CD4-positive, CD25-positive, alpha-beta regulatory T cell (primary cell): ENCODE measurements around the gene CCR6. TPM values are rescaled to one million over a fixed set of nuclear protein-coding genes. Genes with fewer than 3 reads are reported as not detected.
A peak's percentile ranks its signal among the peaks of the same experiment; 100 is the strongest.

Experiments
- ATAC-seq, 2 donors: fragments of 150-1000 bp; cut with Tn5 transposase; one replicate each; pipeline ENCODE4 v1.10.0; 2021; ENCODE audit warnings: low read depth in 2 of 2, moderate number of reproducible peaks in 2 of 2, moderate library complexity in 1 of 2
- DNase-seq, 3 donors: peaks; one replicate each; pipeline versions ENCODE4 v3.0.0 to v3.0.0-alpha.2; 2012 to 2022; ENCODE audit warnings: mixed read lengths in 1 of 3
- H3K27ac ChIP-seq: one replicate; pipeline ENCODE4 v1.7.0; 2013; ENCODE audit warnings: mild to moderate bottlenecking, low read length; ENCODE audit not compliant: insufficient read depth, poor library complexity, severe bottlenecking
- H3K27me3 ChIP-seq: one replicate; pipeline ENCODE4 v1.7.0; 2013; ENCODE audit warnings: low read length; ENCODE audit not compliant: control insufficient read depth, insufficient read depth
- H3K36me3 ChIP-seq: one replicate; pipeline ENCODE4 v1.7.0; 2013; ENCODE audit warnings: mild to moderate bottlenecking, low read length, moderate library complexity; ENCODE audit not compliant: control insufficient read depth, insufficient read depth
- H3K4me1 ChIP-seq: 2 replicates; pipeline ENCODE4 v1.7.0; 2013; ENCODE audit warnings: mild to moderate bottlenecking, low read length; ENCODE audit not compliant: insufficient read depth, control insufficient read depth, poor library complexity, severe bottlenecking
- H3K4me3 ChIP-seq: one replicate; pipeline ENCODE4 v1.7.0; 2013; ENCODE audit warnings: low read depth, mild to moderate bottlenecking, low read length, moderate library complexity
- H3K9me3 ChIP-seq, 2 experiments: 1 replicate in 1 of 2; 2 replicates in 1 of 2; pipeline ENCODE4 v1.7.0; 2013; ENCODE audit warnings: low read length in 2 of 2, mild to moderate bottlenecking in 1 of 2, moderate library complexity in 1 of 2; ENCODE audit not compliant: control insufficient read depth in 2 of 2
- H3K27ac Mint-ChIP-seq, 3 donors: one replicate each; pipeline ENCODE4 v1.8.0; 2020 to 2022; ENCODE audit warnings: mild to moderate bottlenecking in 3 of 3, mixed read lengths in 3 of 3, moderate library complexity in 2 of 3
- H3K27me3 Mint-ChIP-seq: one replicate; pipeline ENCODE4 v1.8.0; 2022; ENCODE audit warnings: mild to moderate bottlenecking, mixed read lengths
- H3K36me3 Mint-ChIP-seq: one replicate; pipeline ENCODE4 v1.8.0; 2020; ENCODE audit warnings: mixed read lengths
- H3K4me1 Mint-ChIP-seq, 4 donors: one replicate each; pipeline ENCODE4 v1.8.0; 2020 to 2022; ENCODE audit warnings: mixed read lengths in 4 of 4, mild to moderate bottlenecking in 1 of 4
- H3K4me3 Mint-ChIP-seq, 4 donors: one replicate each; pipeline ENCODE4 v1.8.0; 2020 to 2022; ENCODE audit warnings: mild to moderate bottlenecking in 4 of 4, mixed read lengths in 4 of 4, moderate library complexity in 3 of 4
- H3K9me3 Mint-ChIP-seq, 7 donors: one replicate each; pipeline ENCODE4 v1.8.0; 2020 to 2022; ENCODE audit warnings: mixed read lengths in 7 of 7, mild to moderate bottlenecking in 3 of 7, moderate library complexity in 2 of 7
- polyA plus RNA-seq, 4 donors: library from polyadenylated mRNA; unstranded; fragments of 300-500 nt; fragmentation: Illumina TruSeq; gene quantifications; one replicate each; pipeline ENCODE4 v1.2.3, GENCODE V29; 2021
- total RNA-seq: library from RNA; stranded (reverse); gene quantifications from one replicate; pipeline ENCODE4 v1.2.3, GENCODE V29; 2022

Gene CCR6
- total and polyA plus RNA-seq, 5 donors from 2014 or later: 40.8 to 97.3 (median 67.5) TPM

GRCh38 chr6:167130008-167130677, 7.2 kb downstream of the CCR6 start:
- DNase-seq (peak in 1 of 3 donors; percentile 35), ATAC-seq (no peak)
- Histone ChIP-seq H3K4me1 (peaks cover 43% of the 10 kb centered on the region), H3K27me3 (no peaks in the 10 kb centered on the region), H3K4me3 (peak overlapping the region; percentile 60), H3K27ac (peak overlapping the region; percentile 96), H3K9me3 (no peaks in the 10 kb centered on the region), H3K36me3 (peaks cover 35% of the 10 kb centered on the region)
- H3K9me3 Mint-ChIP-seq: no peaks in the 10 kb centered on the region
- H3K4me3 Mint-ChIP-seq: peak overlapping the region; percentile 0 to 90 (median 76)
- peaks cover 17% of the 10 kb centered on the region for H3K36me3 Mint-ChIP-seq
- H3K4me1 Mint-ChIP-seq: peaks cover 11 to 65% (median 38%) of the 10 kb centered on the region in 4 donors
- H3K27ac Mint-ChIP-seq: peak overlapping the region; percentile 85 to 99 (median 87)
- no peaks in the 10 kb centered on the region for H3K27me3 Mint-ChIP-seq

- Histone ChIP-seq H3K36me3 (peaks cover 43% of the 10 kb centered on the region), H3K4me1 (peaks cover 40% of the 10 kb centered on the region), H3K27me3 (no peaks in the 10 kb centered on the region), H3K9me3 (no peaks in the 10 kb centered on the region), H3K4me3 (peak overlapping the region; percentile 60), H3K27ac (peak overlapping the region; percentile 96)
- DNase-seq (peak; percentile 56 to 67 (median 60)), ATAC-seq (peak; percentile 86 to 89)
- H3K4me3 Mint-ChIP-seq: peak overlapping the region; percentile 62 to 90 (median 76)
- peaks cover 22% of the 10 kb centered on the region for H3K36me3 Mint-ChIP-seq
- no peaks in the 10 kb centered on the region for H3K27me3 Mint-ChIP-seq
- peaks cover 11 to 63% (median 40%) of the 10 kb centered on the region in 4 donors for H3K4me1 Mint-ChIP-seq
- no peaks in the 10 kb centered on the region for H3K9me3 Mint-ChIP-seq
- peak overlapping the region; percentile 85 to 99 (median 87) for H3K27ac Mint-ChIP-seq
Observed at GRCh38 chr6:167130712-167131684, 8.1 kb downstream of the CCR6 start.

GRCh38 chr6:167134448-167135328, 11.8 kb downstream of the CCR6 start:
- no peak overlapping the region for H3K4me3 ChIP-seq
- H3K36me3 Mint-ChIP-seq: peaks cover 18% of the 10 kb centered on the region
- no peaks in the 10 kb centered on the region for H3K27me3 Mint-ChIP-seq
- peaks cover 21% of the 10 kb centered on the region for H3K4me1 ChIP-seq
- H3K4me1 Mint-ChIP-seq: peaks cover 9 to 63% (median 32%) of the 10 kb centered on the region in 4 donors
- H3K9me3 Mint-ChIP-seq: no peaks in the 10 kb centered on the region
- no peak overlapping the region for H3K4me3 Mint-ChIP-seq
- no peak overlapping the region for H3K27ac ChIP-seq
- ATAC-seq (no peak), DNase-seq (no peak)
- H3K9me3 ChIP-seq: no peaks in the 10 kb centered on the region
- H3K27ac Mint-ChIP-seq: peak overlapping the region; percentile 15 to 64 (median 48)
- no peaks in the 10 kb centered on the region for H3K27me3 ChIP-seq
- H3K36me3 ChIP-seq: peaks cover 51% of the 10 kb centered on the region

- peak overlapping the region; percentile 48 to 64 (median 59) for H3K27ac Mint-ChIP-seq
- no peak overlapping the region for H3K4me3 ChIP-seq
- H3K4me1 Mint-ChIP-seq: peaks cover 6 to 57% (median 25%) of the 10 kb centered on the region in 4 donors
- H3K27me3 ChIP-seq: no peaks in the 10 kb centered on the region
- H3K4me3 Mint-ChIP-seq: no peak overlapping the region
- ATAC-seq (no peak), DNase-seq (no peak)
- H3K9me3 Mint-ChIP-seq: no peaks in the 10 kb centered on the region
- peaks cover 18% of the 10 kb centered on the region for H3K36me3 Mint-ChIP-seq
- H3K9me3 ChIP-seq: no peaks in the 10 kb centered on the region
- H3K27ac ChIP-seq: no peak overlapping the region
- no peaks in the 10 kb centered on the region for H3K27me3 Mint-ChIP-seq
- peaks cover 5% of the 10 kb centered on the region for H3K4me1 ChIP-seq
- peaks cover 48% of the 10 kb centered on the region for H3K36me3 ChIP-seq
Observed at GRCh38 chr6:167136376-167136775, 13.5 kb downstream of the CCR6 start.

- Histone ChIP-seq H3K27ac (no peak overlapping the region), H3K4me3 (no peak overlapping the region), H3K4me1 (peaks cover 4% of the 10 kb centered on the region), H3K27me3 (no peaks in the 10 kb centered on the region), H3K9me3 (no peaks in the 10 kb centered on the region), H3K36me3 (peaks cover 45% of the 10 kb centered on the region)
- no peaks in the 10 kb centered on the region for H3K9me3 Mint-ChIP-seq
- H3K4me1 Mint-ChIP-seq: peaks cover 7 to 57% (median 24%) of the 10 kb centered on the region in 4 donors
- peak overlapping the region in 1 of 3 donors; percentile 48 for H3K27ac Mint-ChIP-seq
- no peak for DNase-seq
- no peaks in the 10 kb centered on the region for H3K27me3 Mint-ChIP-seq
- no peak for ATAC-seq
- peaks cover 14% of the 10 kb centered on the region for H3K36me3 Mint-ChIP-seq
- H3K4me3 Mint-ChIP-seq: no peak overlapping the region
Observed at GRCh38 chr6:167137081-167137480, 14.2 kb downstream of the CCR6 start.

- Histone ChIP-seq H3K36me3 (peaks cover 45% of the 10 kb centered on the region), H3K4me3 (no peak overlapping the region), H3K27me3 (no peaks in the 10 kb centered on the region), H3K9me3 (no peaks in the 10 kb centered on the region), H3K27ac (no peak overlapping the region), H3K4me1 (peaks cover 8% of the 10 kb centered on the region)
- Mint-ChIP-seq H3K4me1 (peaks cover 10 to 56% (median 22%) of the 10 kb centered on the region in 4 donors), H3K4me3 (no peak overlapping the region), H3K27ac (peak overlapping the region in 2 of 3 donors; percentile 43 to 72), H3K36me3 (peaks cover 11% of the 10 kb centered on the region), H3K9me3 (no peaks in the 10 kb centered on the region), H3K27me3 (no peaks in the 10 kb centered on the region)
- ATAC-seq (no peak), DNase-seq (no peak)
Observed at GRCh38 chr6:167137881-167138280, 15.0 kb downstream of the CCR6 start.

- no peak overlapping the region for H3K27ac ChIP-seq
- H3K36me3 Mint-ChIP-seq: peaks cover 8% of the 10 kb centered on the region
- ATAC-seq: no peak
- H3K4me3 ChIP-seq: no peak overlapping the region
- peaks cover 0 to 2% (median 0%) of the 10 kb centered on the region in 7 donors for H3K9me3 Mint-ChIP-seq
- H3K9me3 ChIP-seq: no peaks in the 10 kb centered on the region
- H3K4me3 Mint-ChIP-seq: no peak overlapping the region
- H3K27ac Mint-ChIP-seq: peak overlapping the region in 2 of 3 donors; percentile 16 to 40
- peaks cover 35% of the 10 kb centered on the region for H3K36me3 ChIP-seq
- H3K4me1 ChIP-seq: peaks cover 8% of the 10 kb centered on the region
- H3K27me3 ChIP-seq: no peaks in the 10 kb centered on the region
- no peak for DNase-seq
- H3K4me1 Mint-ChIP-seq: peaks cover 10 to 52% (median 18%) of the 10 kb centered on the region in 4 donors
- H3K27me3 Mint-ChIP-seq: no peaks in the 10 kb centered on the region
Observed at GRCh38 chr6:167139761-167140160, 16.9 kb downstream of the CCR6 start.
